Mononuclear cell (primary cell): Measurements from ENCODE around the gene TPCN2. TPM values are rescaled to one million over a fixed set of nuclear protein-coding genes. Genes with fewer than 3 reads are reported as not detected.
"Not testable (repeated sequence)": the region's sequence is repeated elsewhere in the genome, so short reads cannot be mapped to it uniquely, and the experiment has no call there.

Experiments used
- H3K27me3 ChIP-seq: 2 replicates; pipeline ENCODE4 v1.6.0; 2011; ENCODE audit warnings: low read length, control low read depth; ENCODE audit not compliant: insufficient read depth
- H3K4me1 ChIP-seq: 2 replicates; pipeline ENCODE4 v1.5.1; 2011; ENCODE audit warnings: mild to moderate bottlenecking, low read length, control low read depth; ENCODE audit not compliant: insufficient read depth
- H3K4me3 ChIP-seq: 2 replicates; pipeline ENCODE4 v1.5.1; 2011; ENCODE audit warnings: mild to moderate bottlenecking, low read length, moderate library complexity
- H3K9me3 ChIP-seq: 2 replicates; pipeline ENCODE4 v1.5.1; 2011; ENCODE audit warnings: low read depth, mild to moderate bottlenecking, control low read depth, low read length
- total RNA-seq: library from RNA; depleted of rRNA; stranded (reverse); fragments of >200 nt; gene quantifications from one replicate; pipeline ENCODE4 v1.2.3, GENCODE V29; 2012

The TPCN2 gene
- total RNA-seq, 1 donor = 9.1 TPM

DNA sequence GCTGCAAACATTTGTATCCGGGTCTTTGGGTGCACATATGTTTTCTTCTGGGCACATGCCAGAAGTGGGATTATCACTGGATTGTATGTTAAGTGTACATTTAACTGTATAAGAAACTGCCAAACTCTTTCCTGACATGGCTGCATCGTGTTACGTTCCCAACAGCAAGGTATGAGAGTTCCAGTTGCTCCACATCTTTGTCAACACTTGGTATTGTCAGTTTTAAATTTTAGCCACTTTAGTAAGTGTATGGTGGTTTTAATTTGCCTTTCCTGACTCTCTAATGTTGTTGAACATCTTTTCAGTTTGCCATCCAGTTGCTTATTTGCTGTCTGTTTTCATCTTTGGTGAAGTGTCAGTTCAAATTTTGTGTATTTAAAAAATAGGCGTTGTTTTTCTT is 84.5 kb downstream of the TPCN2 start:
- H3K4me1 ChIP-seq = no peaks in the 10 kb centered on the region
- H3K27me3 ChIP-seq = no peaks in the 10 kb centered on the region
- no peak overlapping the region for H3K4me3 ChIP-seq
- H3K9me3 ChIP-seq = no peaks in the 10 kb centered on the region

DNA sequence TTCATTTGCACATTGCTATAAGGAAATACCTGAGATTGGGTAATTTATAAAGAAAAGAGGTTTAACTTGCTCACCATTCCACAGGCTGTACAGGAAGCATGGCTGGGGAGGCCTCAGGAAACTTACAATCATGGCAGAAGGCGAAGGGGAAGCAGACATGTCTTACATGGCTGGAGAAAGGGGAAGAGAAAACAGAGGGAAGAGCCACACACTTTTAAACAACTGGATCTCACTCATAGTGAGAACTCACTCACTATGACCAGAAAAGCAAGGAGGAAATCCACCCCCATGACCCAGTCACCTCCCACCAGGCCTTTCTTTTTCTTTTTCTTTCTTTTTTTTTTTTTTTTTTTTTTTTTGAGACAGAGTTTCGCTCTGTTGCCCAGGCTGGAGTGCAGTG is 85.5 kb downstream of the TPCN2 start:
- H3K4me1 ChIP-seq, H3K9me3 ChIP-seq, H3K27me3 ChIP-seq, H3K4me3 ChIP-seq: not testable (repeated sequence)

DNA sequence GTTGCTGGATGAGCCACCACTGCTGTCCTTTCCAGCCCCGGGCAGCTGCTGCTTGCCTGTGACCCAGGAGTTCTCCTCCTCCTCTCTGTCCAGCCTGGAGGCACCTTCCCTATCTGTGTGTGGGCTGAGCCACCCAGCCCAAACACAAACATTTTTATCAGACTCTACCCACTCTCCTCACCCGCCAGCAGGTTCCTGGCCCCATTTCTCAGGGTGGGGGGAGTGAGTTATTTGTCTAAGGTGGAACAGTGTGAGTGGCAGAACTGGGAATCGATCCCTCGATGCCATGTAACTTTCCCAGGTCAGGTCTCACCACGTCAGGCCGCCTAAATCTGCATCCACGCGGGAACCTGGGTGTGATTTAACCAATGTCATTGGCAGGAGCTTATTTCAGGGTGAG is 86.2 kb downstream of the TPCN2 start:
- H3K27me3 ChIP-seq = no peaks in the 10 kb centered on the region
- H3K4me1 ChIP-seq = no peaks in the 10 kb centered on the region
- no peak overlapping the region for H3K4me3 ChIP-seq
- H3K9me3 ChIP-seq = no peaks in the 10 kb centered on the region

DNA sequence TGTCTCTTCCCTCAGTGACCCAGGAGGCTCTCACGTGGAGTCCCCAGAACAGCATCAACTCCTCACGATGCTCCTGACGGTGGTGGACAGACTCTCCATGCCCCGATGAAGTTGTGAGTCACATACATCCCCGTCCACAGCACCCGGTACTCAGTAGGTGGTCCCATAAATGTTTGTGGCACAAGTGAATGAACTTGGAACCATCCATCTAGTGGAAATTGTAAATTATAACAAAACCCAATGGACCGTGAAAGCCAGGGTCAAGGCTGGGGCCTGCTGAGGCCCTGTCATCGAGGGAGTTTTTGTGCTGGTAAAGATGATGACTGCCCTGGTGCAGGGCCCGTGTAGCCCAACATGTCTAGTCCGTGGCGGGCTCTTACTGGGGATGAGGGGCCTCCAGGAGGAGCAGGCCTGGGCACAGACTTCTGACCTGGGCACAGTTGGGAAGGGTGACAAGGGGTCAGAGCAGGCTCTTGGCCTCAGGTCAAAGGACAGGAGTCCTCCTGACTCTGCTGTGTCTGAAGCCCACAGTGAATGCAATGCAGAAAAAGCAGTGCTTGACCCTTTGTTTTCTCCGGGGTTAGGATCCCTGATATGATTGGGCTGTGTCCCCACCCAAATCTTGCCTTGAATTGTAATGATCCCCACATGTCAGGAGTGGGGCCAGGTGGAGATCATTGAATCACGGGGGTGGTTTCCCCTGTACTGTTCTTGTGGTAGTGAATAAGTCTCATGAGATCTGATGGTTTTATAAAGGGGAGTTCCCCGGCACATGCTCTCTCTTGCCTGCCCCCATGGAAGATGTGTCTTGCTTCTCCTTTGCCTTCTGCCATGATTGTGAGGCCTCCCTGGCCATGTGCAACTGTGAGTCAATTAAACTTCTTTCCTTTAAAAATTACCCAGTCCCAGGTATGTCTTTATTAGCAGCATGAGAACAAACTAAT is 87.0 kb downstream of the TPCN2 start:
- no peaks in the 10 kb centered on the region for H3K4me1 ChIP-seq
- H3K4me3 ChIP-seq = no peak overlapping the region
- H3K27me3 ChIP-seq = no peaks in the 10 kb centered on the region
- no peaks in the 10 kb centered on the region for H3K9me3 ChIP-seq

DNA sequence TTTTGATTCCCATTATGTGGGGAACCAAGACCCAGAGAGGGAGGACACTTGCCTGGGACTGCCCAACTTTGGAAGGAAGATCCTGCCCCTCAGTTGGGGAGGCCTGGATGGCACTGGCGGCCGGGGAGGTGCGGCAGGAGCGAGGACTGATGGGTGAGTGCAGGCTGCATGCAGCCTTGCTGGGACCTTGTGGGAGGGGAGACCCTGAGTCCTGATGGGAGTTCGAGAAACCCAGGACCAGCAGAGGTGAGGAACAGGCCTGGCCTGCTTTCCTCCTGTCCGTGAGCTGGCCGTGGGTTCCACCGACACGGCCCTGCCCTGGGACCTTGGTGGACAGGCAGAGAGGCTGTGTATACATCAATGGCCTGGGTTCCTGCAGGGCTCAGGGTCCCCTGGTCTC is 87.7 kb downstream of the TPCN2 start:
- Histone ChIP-seq H3K4me3 (no peak overlapping the region), H3K4me1 (no peaks in the 10 kb centered on the region), H3K27me3 (no peaks in the 10 kb centered on the region), H3K9me3 (no peaks in the 10 kb centered on the region)

DNA sequence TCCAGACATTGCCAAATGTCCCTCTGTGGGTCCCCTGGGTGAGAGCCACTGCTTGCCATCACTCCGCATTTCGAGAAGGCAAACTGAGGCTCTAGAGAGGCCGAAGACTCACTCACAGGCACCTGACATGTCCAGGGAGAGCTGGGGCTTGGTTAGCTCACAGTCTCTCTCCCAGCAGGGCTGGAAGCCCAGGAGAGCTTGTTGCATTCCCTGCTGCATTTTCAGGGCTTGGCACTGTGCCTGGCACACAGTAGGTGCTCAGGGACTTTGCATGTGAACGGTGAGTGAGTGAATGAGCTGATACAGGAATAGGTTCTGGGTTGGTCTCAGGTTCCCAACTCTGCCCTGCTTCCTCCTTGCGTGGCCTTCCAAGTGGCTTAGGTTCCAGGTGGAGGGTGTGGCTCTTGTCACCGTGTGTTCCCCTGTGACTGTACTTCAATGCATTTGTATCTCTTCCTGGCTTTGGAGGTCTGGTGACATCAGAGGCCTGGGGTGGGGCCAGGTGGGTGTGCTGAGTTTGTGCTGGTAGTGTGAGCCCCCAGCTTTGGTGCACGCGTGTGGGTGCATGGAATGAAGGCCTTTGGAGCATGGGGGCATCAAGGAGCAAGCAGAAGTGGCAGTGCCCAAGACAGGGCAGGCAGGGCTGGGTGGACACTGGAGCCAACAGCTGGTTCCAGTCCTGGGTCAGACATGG is 88.6 kb downstream of the TPCN2 start:
- H3K4me1 ChIP-seq = no peaks in the 10 kb centered on the region
- no peaks in the 10 kb centered on the region for H3K9me3 ChIP-seq
- no peak overlapping the region for H3K4me3 ChIP-seq
- H3K27me3 ChIP-seq = no peaks in the 10 kb centered on the region

DNA sequence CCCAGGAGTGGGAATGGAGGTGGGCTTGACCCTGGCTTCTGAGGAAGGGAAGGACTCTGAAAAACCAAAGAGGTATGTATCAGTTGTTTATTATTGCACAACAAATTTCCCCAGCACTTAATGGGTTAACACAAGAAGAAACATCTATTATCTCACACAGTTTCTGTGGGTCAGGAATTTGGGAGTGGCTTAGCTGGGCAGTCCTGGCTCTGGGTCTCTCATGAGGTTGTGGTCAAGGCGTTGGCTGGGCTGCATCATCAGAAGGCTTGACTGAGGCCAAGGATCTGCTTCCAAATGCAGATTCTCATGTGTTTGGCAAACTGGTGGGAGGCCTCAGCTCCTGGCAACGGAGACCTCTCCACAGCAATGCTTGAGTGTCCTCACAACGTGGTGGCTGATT is 89.5 kb downstream of the TPCN2 start:
- H3K4me1 ChIP-seq = no peaks in the 10 kb centered on the region
- no peak overlapping the region for H3K4me3 ChIP-seq
- no peaks in the 10 kb centered on the region for H3K9me3 ChIP-seq
- no peaks in the 10 kb centered on the region for H3K27me3 ChIP-seq

DNA sequence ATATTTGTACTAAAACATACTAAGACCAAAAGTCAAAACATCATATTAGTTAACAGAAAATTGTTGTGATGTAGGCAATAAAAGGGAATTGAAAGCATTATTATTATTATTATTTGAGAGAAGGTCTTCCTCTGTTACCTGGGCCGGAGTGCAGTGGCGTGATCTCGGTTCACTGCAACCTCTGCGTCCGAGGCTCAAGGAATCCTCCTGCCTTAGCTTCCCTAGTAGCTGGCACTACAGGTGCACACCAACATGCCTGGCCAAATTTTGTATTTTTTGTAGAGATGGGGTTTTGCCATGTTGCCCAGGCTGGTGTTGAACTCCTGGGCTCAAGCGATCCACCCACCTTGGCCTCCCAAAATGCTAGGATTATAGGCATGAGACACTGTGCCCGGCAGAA is 91.4 kb downstream of the TPCN2 start:
- H3K4me3 ChIP-seq, H3K4me1 ChIP-seq, H3K27me3 ChIP-seq, H3K9me3 ChIP-seq: not testable (repeated sequence)

DNA sequence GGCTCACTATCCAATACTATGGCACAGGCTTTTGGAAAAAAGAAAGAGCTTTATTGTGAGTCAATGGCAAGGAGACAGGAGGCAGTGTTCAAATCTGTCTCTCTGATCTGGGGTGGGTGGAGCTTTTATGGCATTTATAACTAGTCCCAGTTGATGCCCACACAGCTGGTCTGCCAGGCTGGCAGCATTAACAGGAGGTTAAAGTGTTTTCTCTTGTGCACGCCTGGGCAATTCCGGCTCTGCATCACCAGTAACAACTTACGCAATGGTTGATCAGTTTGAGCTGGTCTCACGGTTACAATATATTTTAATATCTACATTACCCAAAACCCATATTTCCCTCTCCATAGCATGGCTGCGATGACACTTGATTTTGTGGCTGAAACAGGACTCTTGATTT is 91.9 kb downstream of the TPCN2 start:
- no peaks in the 10 kb centered on the region for H3K27me3 ChIP-seq
- H3K9me3 ChIP-seq = no peaks in the 10 kb centered on the region

DNA sequence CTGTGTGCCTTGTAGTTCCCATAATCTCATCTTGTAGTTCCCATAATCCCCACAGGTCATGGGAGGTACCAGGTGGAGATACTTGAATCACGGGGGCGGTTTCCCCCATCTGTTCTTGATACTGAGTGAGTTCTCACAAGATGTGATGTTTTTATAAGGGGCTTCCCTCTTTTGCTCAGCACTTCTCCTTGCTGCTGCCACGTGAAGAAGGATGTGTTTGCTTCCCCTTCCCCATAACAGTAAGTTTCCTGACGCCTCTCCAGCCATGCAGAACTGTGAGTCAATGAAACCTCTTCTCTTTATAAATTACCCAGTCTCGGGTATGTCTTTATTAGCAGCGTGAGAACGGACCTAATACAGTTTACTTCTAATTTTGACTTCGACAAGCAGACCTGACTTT is 93.0 kb downstream of the TPCN2 start:
- no peak overlapping the region for H3K4me3 ChIP-seq
- H3K4me1 ChIP-seq = no peaks in the 10 kb centered on the region
- H3K9me3 ChIP-seq = peaks cover 6% of the 10 kb centered on the region
- no peaks in the 10 kb centered on the region for H3K27me3 ChIP-seq

More for the DNA sequence above, 91.9 kb downstream of the TPCN2 start:
- Histone ChIP-seq H3K4me1 (no peaks in the 10 kb centered on the region), H3K4me3 (no peak overlapping the region)

DNA sequence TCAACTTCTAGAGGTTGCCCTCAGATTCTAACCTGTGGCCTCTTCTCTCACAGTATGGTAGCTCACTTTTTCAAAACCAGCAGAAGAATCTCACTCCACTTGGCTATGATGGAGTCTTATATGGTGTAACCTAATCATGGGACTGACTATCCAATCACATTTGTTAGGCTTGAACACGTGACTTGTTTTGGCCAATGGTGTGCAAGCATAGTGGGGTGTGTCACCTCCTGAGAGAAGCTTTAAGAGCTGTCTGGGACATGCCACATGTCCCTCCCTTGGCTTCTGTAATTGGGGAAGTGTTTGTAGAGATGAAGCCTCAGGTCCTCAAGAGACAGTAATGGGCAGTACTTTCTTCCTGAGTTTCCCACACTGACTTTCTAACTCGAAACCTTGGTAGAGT is 94.2 kb downstream of the TPCN2 start:
- H3K27me3 ChIP-seq = no peaks in the 10 kb centered on the region
- H3K9me3 ChIP-seq = peaks cover 6% of the 10 kb centered on the region
- no peaks in the 10 kb centered on the region for H3K4me1 ChIP-seq
- H3K4me3 ChIP-seq = no peak overlapping the region

DNA sequence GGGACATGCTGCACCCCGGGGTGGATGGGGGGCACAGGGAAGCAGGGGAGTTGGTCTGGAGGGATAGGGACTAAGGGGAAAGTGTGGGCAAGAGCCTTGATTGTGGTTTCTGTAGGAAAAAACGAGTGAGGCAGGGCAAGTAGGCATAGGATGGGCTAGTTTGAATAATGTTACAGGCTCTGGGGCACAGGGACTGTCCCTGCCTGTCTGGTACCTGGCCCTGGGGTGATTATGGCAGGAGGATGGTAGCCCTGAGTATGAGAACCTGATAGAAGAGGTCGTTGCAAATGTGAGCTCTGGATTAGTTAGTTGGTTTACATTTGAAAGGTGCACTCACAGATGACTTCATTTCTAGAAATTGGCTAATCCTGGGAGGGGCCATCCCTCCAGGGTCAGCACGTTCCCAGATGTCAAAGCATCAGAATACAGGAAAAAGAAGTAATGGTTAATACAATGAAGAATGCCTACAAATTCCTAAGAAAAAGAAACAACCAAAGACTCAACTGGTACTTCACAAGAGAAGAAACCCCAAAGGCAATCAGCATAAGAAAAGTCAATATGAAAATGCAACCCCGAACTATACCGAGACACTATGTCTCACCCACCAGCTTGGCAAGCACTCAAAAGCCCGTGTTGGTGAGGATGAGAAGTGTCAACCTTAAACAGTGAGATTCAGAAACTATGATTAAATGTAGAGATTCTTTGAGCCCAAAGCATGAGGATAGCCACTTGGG is 95.8 kb downstream of the TPCN2 start:
- no peaks in the 10 kb centered on the region for H3K4me1 ChIP-seq

DNA sequence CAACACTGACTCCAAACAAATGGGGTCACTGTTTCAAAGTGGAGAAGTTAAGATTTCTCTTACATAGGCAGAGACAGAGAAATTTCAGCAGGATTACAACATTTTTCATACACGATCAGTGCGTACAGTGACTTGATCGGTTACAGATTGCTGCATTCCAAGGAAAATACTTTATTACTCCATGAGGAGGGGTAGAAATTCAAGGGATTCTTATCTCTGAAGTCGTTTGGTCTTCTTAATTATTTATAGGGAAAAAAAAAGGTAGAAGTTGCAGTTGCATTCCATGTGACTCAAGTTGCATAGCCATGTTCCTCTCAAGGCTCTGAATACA is 96.3 kb downstream of the TPCN2 start:
- Histone ChIP-seq H3K4me1 (no peaks in the 10 kb centered on the region), H3K4me3 (no peak overlapping the region), H3K9me3 (peaks cover 6% of the 10 kb centered on the region), H3K27me3 (no peaks in the 10 kb centered on the region)

More for the DNA sequence above, 95.8 kb downstream of the TPCN2 start:
- peaks cover 6% of the 10 kb centered on the region for H3K9me3 ChIP-seq
- no peak overlapping the region for H3K4me3 ChIP-seq
- H3K27me3 ChIP-seq = no peaks in the 10 kb centered on the region

DNA sequence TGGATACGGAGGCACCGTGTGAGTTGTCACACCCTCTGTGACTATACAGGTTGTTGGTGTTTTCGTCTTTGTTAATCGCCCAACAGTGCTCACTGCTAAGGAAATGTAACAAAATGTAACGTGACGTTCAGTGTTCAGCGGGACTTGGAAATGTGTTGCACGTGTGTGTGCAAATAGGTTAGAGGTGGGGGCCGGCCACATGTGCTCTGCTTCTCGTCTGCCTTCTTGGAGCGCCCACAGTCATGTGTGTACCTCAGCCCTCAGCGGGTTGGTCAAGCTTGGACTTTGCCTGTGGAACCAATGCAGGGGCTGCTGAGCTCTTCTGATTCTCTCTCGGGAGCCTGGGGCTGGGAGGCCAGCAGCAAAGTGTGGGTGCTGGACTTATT is 99.6 kb downstream of the TPCN2 start:
- Histone ChIP-seq H3K4me1 (no peaks in the 10 kb centered on the region), H3K27me3 (no peaks in the 10 kb centered on the region), H3K4me3 (no peak overlapping the region), H3K9me3 (peaks cover 6% of the 10 kb centered on the region)

DNA sequence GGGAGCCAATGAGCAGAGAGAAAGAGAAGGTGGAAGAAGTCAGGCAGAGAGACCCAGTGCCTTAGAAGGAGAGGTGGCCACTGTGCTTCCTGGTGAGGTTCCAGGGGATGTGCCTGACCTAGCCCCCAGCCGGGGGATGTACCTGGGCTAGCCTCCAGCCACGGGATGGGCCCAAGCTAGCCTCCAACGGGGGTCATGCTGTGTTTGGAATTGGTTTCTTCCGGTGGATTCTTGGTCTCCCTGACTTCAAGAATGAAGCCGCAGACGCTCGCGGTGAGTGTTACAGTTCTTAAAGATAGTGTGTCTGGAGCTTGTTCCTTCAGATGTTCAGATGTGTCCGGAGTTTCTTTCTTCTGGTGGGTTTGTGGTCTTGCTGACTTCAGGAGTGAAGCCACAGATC is 100.1 kb downstream of the TPCN2 start:
- H3K9me3 ChIP-seq = peaks cover 6% of the 10 kb centered on the region
- H3K27me3 ChIP-seq = no peaks in the 10 kb centered on the region
- no peak overlapping the region for H3K4me3 ChIP-seq
- H3K4me1 ChIP-seq = no peaks in the 10 kb centered on the region
